H9 (cell line): ENCODE measurements around the gene SIGLEC1. TPM values are rescaled to one million over a fixed set of nuclear protein-coding genes. Genes with fewer than 3 reads are reported as not detected.

Experiments
- DNase-seq: peaks from one replicate; pipeline ENCODE4 v3.0.0-alpha.2; 2017
- H2AFZ ChIP-seq: one replicate; pipeline ENCODE4 v1.6.1; 2013; ENCODE audit warnings: mild to moderate bottlenecking, low read length, control low read depth, moderate library complexity
- H2AK5ac ChIP-seq: 2 replicates; pipeline ENCODE4 v1.6.1; 2013; ENCODE audit warnings: low read length, control low read depth, mixed read lengths; ENCODE audit not compliant: insufficient read length
- H2BK120ac ChIP-seq: one replicate; pipeline ENCODE4 v1.6.1; 2013; ENCODE audit warnings: low read depth, mild to moderate bottlenecking, low read length, control low read depth, inconsistent platforms; ENCODE audit not compliant: poor library complexity, severe bottlenecking
- H2BK12ac ChIP-seq: 2 replicates; pipeline ENCODE4 v1.6.1; 2013; ENCODE audit warnings: low read length, control low read depth, mixed read lengths, low read depth; ENCODE audit not compliant: insufficient read length
- H2BK15ac ChIP-seq: 2 replicates; pipeline ENCODE4 v1.6.1; 2013; ENCODE audit warnings: low read depth, low read length, control low read depth
- H2BK20ac ChIP-seq: one replicate; pipeline ENCODE4 v1.6.1; 2013; ENCODE audit warnings: low read depth, mild to moderate bottlenecking, low read length, control low read depth, inconsistent platforms; ENCODE audit not compliant: poor library complexity, severe bottlenecking
- H2BK5ac ChIP-seq: 2 replicates; pipeline ENCODE4 v1.6.1; 2013; ENCODE audit warnings: low read length, control low read depth, mixed read lengths; ENCODE audit not compliant: insufficient read length
- H3K14ac ChIP-seq: 2 replicates; pipeline ENCODE4 v1.6.1; 2013; ENCODE audit warnings: low read length, control low read depth; ENCODE audit not compliant: insufficient read depth
- H3K18ac ChIP-seq: 2 replicates; pipeline ENCODE4 v1.6.1; 2013; ENCODE audit warnings: low read depth, mild to moderate bottlenecking, mixed read lengths, low read length, control low read depth; ENCODE audit not compliant: insufficient read length
- H3K23ac ChIP-seq: 2 replicates; pipeline ENCODE4 v1.6.1; 2013; ENCODE audit warnings: low read length, control low read depth, mixed read lengths, low read depth; ENCODE audit not compliant: insufficient read length
- H3K23me2 ChIP-seq: 2 replicates; pipeline ENCODE4 v1.6.1; 2013; ENCODE audit warnings: low read depth, mild to moderate bottlenecking, mixed read lengths, low read length, control low read depth; ENCODE audit not compliant: insufficient read length, poor library complexity, severe bottlenecking
- H3K27ac ChIP-seq: 2 replicates; pipeline ENCODE4 v1.5.1; 2013; ENCODE audit warnings: low read length, control low read depth, mixed read lengths, low read depth; ENCODE audit not compliant: insufficient read length
- H3K27me3 ChIP-seq: 2 replicates; pipeline ENCODE4 v1.6.1; 2013; ENCODE audit warnings: low read length, control low read depth, inconsistent platforms; ENCODE audit not compliant: insufficient read depth
- H3K4ac ChIP-seq: 2 replicates; pipeline ENCODE4 v1.6.1; 2013; ENCODE audit warnings: low read depth, mild to moderate bottlenecking, control low read depth, inconsistent platforms, low read length, moderate library complexity
- H3K4me1 ChIP-seq: 2 replicates; pipeline ENCODE4 v1.6.1; 2013; ENCODE audit warnings: low read length, control low read depth, inconsistent platforms; ENCODE audit not compliant: insufficient read depth
- H3K4me2 ChIP-seq: 2 replicates; pipeline ENCODE4 v1.6.1; 2013; ENCODE audit warnings: low read length, control low read depth, mixed read lengths; ENCODE audit not compliant: insufficient read length, insufficient read depth
- H3K56ac ChIP-seq: 2 replicates; pipeline ENCODE4 v1.6.1; 2013; ENCODE audit warnings: low read depth, mild to moderate bottlenecking, mixed read lengths, low read length, control low read depth; ENCODE audit not compliant: insufficient read length
- H3K79me1 ChIP-seq: 2 replicates; pipeline ENCODE4 v1.6.1; 2013; ENCODE audit warnings: low read depth, mild to moderate bottlenecking, moderate library complexity, low read length, control low read depth, inconsistent platforms; ENCODE audit not compliant: insufficient read depth, poor library complexity, severe bottlenecking
- H3K79me2 ChIP-seq: 2 replicates; pipeline ENCODE4 v1.6.1; 2013; ENCODE audit warnings: low read length, control low read depth, inconsistent platforms; ENCODE audit not compliant: insufficient read depth
- H3K9ac ChIP-seq: 2 replicates; pipeline ENCODE4 v1.6.1; 2013; ENCODE audit warnings: low read length, control low read depth, mixed read lengths; ENCODE audit not compliant: insufficient read length; ENCODE audit errors: extremely low read depth
- H3K9me3 ChIP-seq: one replicate; pipeline ENCODE4 v1.6.1; 2013; ENCODE audit warnings: low read depth, low read length, inconsistent platforms; ENCODE audit not compliant: control insufficient read depth
- H3T11ph ChIP-seq: one replicate; pipeline ENCODE4 v1.6.1; 2013; ENCODE audit warnings: mild to moderate bottlenecking, low read length, control low read depth, inconsistent platforms
- H4K20me1 ChIP-seq: one replicate; pipeline ENCODE4 v1.6.1; 2013; ENCODE audit not compliant: control insufficient read depth, insufficient read length, insufficient read depth
- H4K5ac ChIP-seq: 2 replicates; pipeline ENCODE4 v1.6.1; 2013; ENCODE audit warnings: low read depth, mild to moderate bottlenecking, mixed read lengths, low read length, control low read depth; ENCODE audit not compliant: insufficient read length
- H4K8ac ChIP-seq: replicated peaks from 2 replicates; pipeline ENCODE4 v1.6.1; 2013; ENCODE audit warnings: low read length, control low read depth, mixed read lengths, low read depth; ENCODE audit not compliant: insufficient read length
- H4K91ac ChIP-seq: 2 replicates; pipeline ENCODE4 v1.6.1; 2013; ENCODE audit warnings: low read depth, mild to moderate bottlenecking, moderate library complexity, mixed read lengths, low read length, control low read depth; ENCODE audit not compliant: insufficient read length
- H3K27ac Mint-ChIP-seq, 3 experiments: 2 replicates in 2 of 3; 3 replicates in 1 of 3; pipeline ENCODE4 v1.8.0; 2020 to 2021; ENCODE audit warnings: mixed read lengths in 3 of 3, mild to moderate bottlenecking in 1 of 3, moderate library complexity in 1 of 3
- H3K27me3 Mint-ChIP-seq: 2 replicates; pipeline ENCODE4 v1.8.0; 2021; ENCODE audit warnings: low read depth, mild to moderate bottlenecking, moderate library complexity, mixed read lengths
- H3K36me3 Mint-ChIP-seq, 3 experiments: 2 replicates in 2 of 3; 3 replicates in 1 of 3; pipeline ENCODE4 v1.8.0; 2020 to 2021; ENCODE audit warnings: low read depth in 3 of 3, mixed read lengths in 3 of 3; ENCODE audit not compliant: insufficient read depth in 1 of 3
- H3K4me1 Mint-ChIP-seq, 2 experiments: 2 replicates each; pipeline ENCODE4 v1.8.0; 2020; ENCODE audit warnings: mixed read lengths in 2 of 2
- H3K4me3 Mint-ChIP-seq, 2 experiments: 2 replicates in 1 of 2; 3 replicates in 1 of 2; pipeline ENCODE4 v1.8.0; 2020 to 2021; ENCODE audit warnings: mild to moderate bottlenecking in 2 of 2, mixed read lengths in 2 of 2, moderate library complexity in 1 of 2
- H3K9me3 Mint-ChIP-seq, 2 experiments: 2 replicates in 1 of 2; 3 replicates in 1 of 2; pipeline ENCODE4 v1.8.0; 2020; ENCODE audit warnings: mild to moderate bottlenecking in 2 of 2, mixed read lengths in 2 of 2, moderate library complexity in 1 of 2
- WGBS: extraction: QIAGEN DNeasy Blood & Tissue Kit; methylation state at CpG from one replicate; pipeline ENCODE4 v1.1.7; 2013; ENCODE audit warnings: missing lambda C conversion rate, low lambda C conversion rate, mixed read lengths; ENCODE audit not compliant: insufficient read length; ENCODE audit errors: extremely low coverage; 5-methylcytosine and 5-hydroxymethylcytosine counted together
- total RNA-seq: library from RNA; stranded (reverse); gene quantifications from 2 replicates; pipeline ENCODE4 v1.2.1, GENCODE V29; 2021
- TF ChIP-seq, protein P1 (sequence below): fragments of 200-600 bp; sonication (generic); conservative IDR thresholded peaks from 3 replicates; pipeline ENCODE4 v1.8.0; 2021; ENCODE audit warnings: antibody characterized with exemption, mild to moderate bottlenecking

Gene SIGLEC1
- total RNA-seq, 1 experiment from 2014 or later, result not detected

DNA sequence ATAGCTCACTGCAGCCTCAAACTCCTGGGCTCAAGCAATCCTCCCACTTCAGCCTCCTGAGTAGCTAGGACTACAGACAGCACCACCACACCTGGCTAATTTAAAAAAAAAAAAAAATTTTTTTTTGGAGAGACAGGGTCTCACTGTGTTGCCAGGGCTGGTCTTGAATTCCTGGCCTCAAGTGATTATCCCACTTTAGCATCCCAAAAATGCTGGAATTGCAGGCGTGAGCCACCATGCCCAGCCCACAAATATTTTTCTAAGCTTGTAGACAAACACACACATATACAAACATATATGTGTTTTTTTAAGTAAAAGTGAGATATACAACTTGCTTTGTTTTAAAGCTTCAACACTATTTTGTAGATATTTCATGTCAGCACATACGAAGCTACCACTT is 30.9 kb upstream of the SIGLEC1 start:
- H3K4me3 Mint-ChIP-seq, result no peak overlapping the region; a peak in 2 of 5 replicates
- no peak overlapping the region for H2BK120ac ChIP-seq
- H3K79me1 ChIP-seq, result no peaks in the 10 kb centered on the region
- no peaks in the 10 kb centered on the region for H3K9me3 Mint-ChIP-seq
- H3K36me3 Mint-ChIP-seq, result no peaks in the 10 kb centered on the region
- H2BK20ac ChIP-seq, result no peak overlapping the region
- no peak overlapping the region for H3K27ac ChIP-seq
- H3K27me3 Mint-ChIP-seq, result peaks cover 35% of the 10 kb centered on the region
- H2BK5ac ChIP-seq, result no peak overlapping the region
- H3K4me1 Mint-ChIP-seq, result peaks cover 17 to 36% of the 10 kb centered on the region in 2 experiments
- H2AK5ac ChIP-seq, result no peak overlapping the region
- no peak overlapping the region for H3K9ac ChIP-seq
- H3K9me3 ChIP-seq, result no peaks in the 10 kb centered on the region
- H3K56ac ChIP-seq, result no peak overlapping the region
- H2BK15ac ChIP-seq, result no peak overlapping the region
- no peak overlapping the region for H3K23ac ChIP-seq
- H4K20me1 ChIP-seq, result no peaks in the 10 kb centered on the region
- H3K4ac ChIP-seq, result no peak overlapping the region
- H4K91ac ChIP-seq, result no peak overlapping the region
- no peak overlapping the region for H3K4me2 ChIP-seq
- TF ChIP-seq, protein P1, sequence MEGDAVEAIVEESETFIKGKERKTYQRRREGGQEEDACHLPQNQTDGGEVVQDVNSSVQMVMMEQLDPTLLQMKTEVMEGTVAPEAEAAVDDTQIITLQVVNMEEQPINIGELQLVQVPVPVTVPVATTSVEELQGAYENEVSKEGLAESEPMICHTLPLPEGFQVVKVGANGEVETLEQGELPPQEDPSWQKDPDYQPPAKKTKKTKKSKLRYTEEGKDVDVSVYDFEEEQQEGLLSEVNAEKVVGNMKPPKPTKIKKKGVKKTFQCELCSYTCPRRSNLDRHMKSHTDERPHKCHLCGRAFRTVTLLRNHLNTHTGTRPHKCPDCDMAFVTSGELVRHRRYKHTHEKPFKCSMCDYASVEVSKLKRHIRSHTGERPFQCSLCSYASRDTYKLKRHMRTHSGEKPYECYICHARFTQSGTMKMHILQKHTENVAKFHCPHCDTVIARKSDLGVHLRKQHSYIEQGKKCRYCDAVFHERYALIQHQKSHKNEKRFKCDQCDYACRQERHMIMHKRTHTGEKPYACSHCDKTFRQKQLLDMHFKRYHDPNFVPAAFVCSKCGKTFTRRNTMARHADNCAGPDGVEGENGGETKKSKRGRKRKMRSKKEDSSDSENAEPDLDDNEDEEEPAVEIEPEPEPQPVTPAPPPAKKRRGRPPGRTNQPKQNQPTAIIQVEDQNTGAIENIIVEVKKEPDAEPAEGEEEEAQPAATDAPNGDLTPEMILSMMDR, result no peak
- H3K18ac ChIP-seq, result no peak overlapping the region
- peaks cover 11% of the 10 kb centered on the region for H3K23me2 ChIP-seq
- H4K8ac ChIP-seq, result no peak overlapping the region
- no peak overlapping the region for H4K5ac ChIP-seq
- no peak overlapping the region for H3K14ac ChIP-seq
- WGBS, result no CpG with 5 or more reads among the region's 2 CpGs
- H3K79me2 ChIP-seq, result no peaks in the 10 kb centered on the region
- no peak overlapping the region for H2BK12ac ChIP-seq
- DNase-seq, result no peak
- H2AFZ ChIP-seq, result no peak overlapping the region
- H3T11ph ChIP-seq, result no peak overlapping the region
- H3K27ac Mint-ChIP-seq, result no peak overlapping the region
- H3K4me1 ChIP-seq, result peaks cover 3% of the 10 kb centered on the region; the same call in 1 of the 2 replicates
- H3K27me3 ChIP-seq, result no peaks in the 10 kb centered on the region
